Neutrophil (primary cell): ENCODE measurements around the gene GNLY.
"Not testable (repeated sequence)": the region's sequence is repeated elsewhere in the genome, so short reads cannot be mapped to it uniquely, and the experiment has no call there.

Source experiments
- H3K27ac ChIP-seq: fragments of 200-600 bp; sonication (generic); 2 replicates; pipeline ENCODE4 v1.5.1; 2016; ENCODE audit warnings: mild to moderate bottlenecking, moderate library complexity
- H3K27me3 ChIP-seq: fragments of 200-600 bp; sonication (generic); 2 replicates; pipeline ENCODE4 v1.6.0; 2016; ENCODE audit warnings: mild to moderate bottlenecking
- H3K36me3 ChIP-seq: fragments of 200-600 bp; sonication (generic); 2 replicates; pipeline ENCODE4 v1.5.1; 2017
- H3K4me1 ChIP-seq, 2 experiments: fragments of 200-600 bp in 1 of 2; sonication (generic) in 1 of 2; 1 replicate in 1 of 2; 2 replicates in 1 of 2; pipeline versions ENCODE4 v1.5.1 to v1.6.1; 2013 to 2016; ENCODE audit warnings: low read depth in 1 of 2, low read length in 1 of 2, mild to moderate bottlenecking in 1 of 2, moderate library complexity in 1 of 2; ENCODE audit not compliant: control insufficient read depth in 1 of 2, insufficient read depth in 1 of 2
- H3K4me3 ChIP-seq, 2 experiments: fragments of 200-600 bp in 1 of 2; sonication (generic) in 1 of 2; 1 replicate in 1 of 2; 2 replicates in 1 of 2; pipeline ENCODE4 v1.5.1; 2013 to 2016; ENCODE audit warnings: low read depth in 1 of 2, low read length in 1 of 2, mild to moderate bottlenecking in 1 of 2, moderate library complexity in 1 of 2
- H3K9me3 ChIP-seq: fragments of 200-600 bp; sonication (generic); 2 replicates; pipeline ENCODE4 v1.5.1; 2016
- TF ChIP-seq, protein P1 (sequence below): fragments of 200-600 bp; sonication (generic); IDR thresholded peaks from 2 replicates; pipeline ENCODE4 v1.5.1; 2016; ENCODE audit warnings: antibody characterized with exemption

Gene GNLY

DNA sequence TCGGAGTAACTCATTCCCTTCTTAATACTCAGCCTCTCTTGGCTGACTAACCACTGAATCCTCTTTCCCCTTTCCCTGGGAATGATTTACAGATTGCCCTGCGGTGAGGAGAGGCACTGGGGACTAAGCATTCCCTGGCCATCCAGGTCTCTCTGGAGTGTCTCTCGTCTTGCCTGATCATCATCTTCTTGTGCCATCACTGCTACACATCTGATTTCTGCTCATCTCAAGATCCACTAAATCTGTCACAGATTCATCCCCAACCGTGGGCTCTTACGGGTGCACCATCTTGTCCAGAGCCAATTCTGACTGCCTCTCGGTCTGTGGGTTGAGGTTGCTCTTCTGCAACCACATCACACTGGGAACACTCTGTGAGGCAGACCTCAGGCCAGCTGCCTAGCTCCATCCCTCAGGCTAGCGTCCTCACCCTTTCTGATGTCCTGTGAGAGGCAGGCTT is 38.2 kb upstream of the GNLY start:
- no peaks in the 10 kb centered on the region for H3K4me1 ChIP-seq
- no peaks in the 10 kb centered on the region for H3K9me3 ChIP-seq
- TF ChIP-seq, protein P1, sequence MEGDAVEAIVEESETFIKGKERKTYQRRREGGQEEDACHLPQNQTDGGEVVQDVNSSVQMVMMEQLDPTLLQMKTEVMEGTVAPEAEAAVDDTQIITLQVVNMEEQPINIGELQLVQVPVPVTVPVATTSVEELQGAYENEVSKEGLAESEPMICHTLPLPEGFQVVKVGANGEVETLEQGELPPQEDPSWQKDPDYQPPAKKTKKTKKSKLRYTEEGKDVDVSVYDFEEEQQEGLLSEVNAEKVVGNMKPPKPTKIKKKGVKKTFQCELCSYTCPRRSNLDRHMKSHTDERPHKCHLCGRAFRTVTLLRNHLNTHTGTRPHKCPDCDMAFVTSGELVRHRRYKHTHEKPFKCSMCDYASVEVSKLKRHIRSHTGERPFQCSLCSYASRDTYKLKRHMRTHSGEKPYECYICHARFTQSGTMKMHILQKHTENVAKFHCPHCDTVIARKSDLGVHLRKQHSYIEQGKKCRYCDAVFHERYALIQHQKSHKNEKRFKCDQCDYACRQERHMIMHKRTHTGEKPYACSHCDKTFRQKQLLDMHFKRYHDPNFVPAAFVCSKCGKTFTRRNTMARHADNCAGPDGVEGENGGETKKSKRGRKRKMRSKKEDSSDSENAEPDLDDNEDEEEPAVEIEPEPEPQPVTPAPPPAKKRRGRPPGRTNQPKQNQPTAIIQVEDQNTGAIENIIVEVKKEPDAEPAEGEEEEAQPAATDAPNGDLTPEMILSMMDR = no peak
- H3K27ac ChIP-seq = no peak overlapping the region
- H3K4me3 ChIP-seq = no peak overlapping the region
- no peaks in the 10 kb centered on the region for H3K27me3 ChIP-seq
- peaks cover 62% of the 10 kb centered on the region for H3K36me3 ChIP-seq

DNA sequence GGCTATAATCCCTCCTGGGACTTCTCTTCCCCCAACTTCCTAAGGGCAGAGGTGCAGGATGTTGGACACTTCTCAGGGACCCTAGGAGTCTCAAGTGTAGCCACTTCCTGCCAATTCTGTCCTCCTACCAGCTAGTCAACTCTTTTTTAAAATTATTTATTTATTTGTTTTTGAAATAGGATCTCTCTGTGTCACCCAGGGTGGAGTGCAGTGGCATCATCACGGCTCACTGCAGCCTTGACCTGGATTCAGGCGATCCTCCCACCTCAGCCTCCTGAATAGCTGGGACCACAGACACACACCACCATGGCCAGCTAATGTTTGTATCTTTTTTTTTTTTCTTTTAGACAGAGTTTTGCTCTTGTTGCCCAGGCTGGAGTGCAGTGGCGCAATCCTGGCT is 37.7 kb upstream of the GNLY start:
- H3K9me3 ChIP-seq = no peaks in the 10 kb centered on the region
- H3K36me3 ChIP-seq = peaks cover 58% of the 10 kb centered on the region
- H3K4me3 ChIP-seq = no peak overlapping the region
- TF ChIP-seq, protein P1 = no peak
- H3K27me3 ChIP-seq = no peaks in the 10 kb centered on the region
- H3K27ac ChIP-seq = no peak overlapping the region
- no peaks in the 10 kb centered on the region for H3K4me1 ChIP-seq

DNA sequence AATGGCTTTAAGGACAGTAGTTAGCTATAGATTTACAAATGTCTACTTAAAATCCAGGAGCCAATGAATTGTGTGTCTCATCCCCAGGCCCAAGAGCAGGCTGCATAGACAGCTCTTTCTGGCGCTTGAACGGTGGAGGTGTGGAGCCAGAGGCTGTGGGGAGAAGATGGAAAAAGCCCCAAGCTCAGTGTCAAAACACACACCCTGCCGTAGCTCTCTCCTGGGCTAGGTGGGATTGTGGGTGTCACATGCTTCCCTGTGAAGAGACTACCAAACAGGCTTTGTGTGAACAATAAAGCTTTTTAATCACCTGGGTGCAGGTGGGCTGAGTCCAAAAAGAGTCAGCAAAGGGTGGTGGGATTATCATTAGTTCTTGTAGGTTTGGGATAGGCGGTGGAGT is 36.8 kb upstream of the GNLY start:
- H3K9me3 ChIP-seq, H3K27ac ChIP-seq, H3K4me3 ChIP-seq, H3K27me3 ChIP-seq, H3K4me1 ChIP-seq: not testable (repeated sequence)
- peaks cover 49% of the 10 kb centered on the region for H3K36me3 ChIP-seq

DNA sequence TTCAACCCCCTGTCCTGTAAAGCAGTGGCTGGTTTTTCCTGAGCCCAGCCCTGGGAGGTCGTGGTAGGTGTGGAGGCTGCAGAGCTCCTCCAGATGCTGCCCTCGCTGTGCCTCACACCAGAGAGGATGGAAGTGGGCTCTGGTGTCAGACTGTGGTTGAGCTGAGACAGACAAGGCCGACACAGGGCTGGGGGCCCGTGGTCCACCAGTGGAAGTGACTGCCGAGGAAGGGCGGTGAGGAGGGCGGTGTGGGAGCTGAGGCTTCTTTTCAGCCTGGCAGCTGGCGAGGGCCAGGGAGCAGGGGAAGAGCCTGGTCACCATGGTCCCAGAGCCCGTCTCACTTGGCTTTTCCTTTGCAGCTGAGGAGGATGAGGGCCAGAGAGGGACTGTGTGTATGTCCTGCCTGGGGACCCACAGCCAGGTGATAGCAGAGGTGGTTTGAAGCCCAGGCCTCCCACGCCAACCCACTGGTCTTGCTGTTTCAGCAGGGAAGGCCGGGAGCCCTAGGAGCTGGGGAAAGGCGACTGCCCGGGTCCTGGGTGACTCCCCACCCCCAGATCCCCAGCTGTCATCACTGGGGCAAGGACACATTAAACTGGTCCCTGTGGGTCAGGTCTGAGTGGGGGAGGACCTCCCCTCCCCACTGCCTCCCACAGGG is 34.7 kb upstream of the GNLY start:
- Histone ChIP-seq H3K27ac (no peak overlapping the region), H3K36me3 (peaks cover 34% of the 10 kb centered on the region), H3K4me3 (no peak overlapping the region), H3K9me3 (no peaks in the 10 kb centered on the region), H3K4me1 (no peaks in the 10 kb centered on the region), H3K27me3 (no peaks in the 10 kb centered on the region)
- TF ChIP-seq, protein P1 = no peak

DNA sequence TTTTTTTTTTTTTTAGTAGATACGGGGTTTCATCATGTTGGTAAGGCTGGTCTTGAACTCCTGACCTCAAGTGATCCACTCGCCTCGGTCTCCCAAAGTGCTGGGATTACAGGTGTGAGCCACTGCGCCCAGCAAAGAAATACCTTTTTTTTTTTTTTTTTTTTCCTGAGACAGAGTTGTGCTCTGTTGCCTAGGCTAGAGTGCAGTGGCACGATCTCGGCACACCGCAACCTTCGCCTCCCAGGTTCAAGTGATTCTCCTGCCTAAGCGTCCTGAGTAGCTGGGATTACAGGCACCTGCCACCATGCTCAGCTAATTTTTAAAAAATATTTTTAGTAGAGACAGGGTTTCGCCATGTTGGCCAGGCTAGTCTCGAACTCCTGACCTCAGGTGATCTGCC is 33.9 kb upstream of the GNLY start:
- peaks cover 29% of the 10 kb centered on the region for H3K36me3 ChIP-seq
- H3K4me1 ChIP-seq, H3K27ac ChIP-seq, H3K9me3 ChIP-seq, H3K27me3 ChIP-seq, H3K4me3 ChIP-seq: not testable (repeated sequence)

DNA sequence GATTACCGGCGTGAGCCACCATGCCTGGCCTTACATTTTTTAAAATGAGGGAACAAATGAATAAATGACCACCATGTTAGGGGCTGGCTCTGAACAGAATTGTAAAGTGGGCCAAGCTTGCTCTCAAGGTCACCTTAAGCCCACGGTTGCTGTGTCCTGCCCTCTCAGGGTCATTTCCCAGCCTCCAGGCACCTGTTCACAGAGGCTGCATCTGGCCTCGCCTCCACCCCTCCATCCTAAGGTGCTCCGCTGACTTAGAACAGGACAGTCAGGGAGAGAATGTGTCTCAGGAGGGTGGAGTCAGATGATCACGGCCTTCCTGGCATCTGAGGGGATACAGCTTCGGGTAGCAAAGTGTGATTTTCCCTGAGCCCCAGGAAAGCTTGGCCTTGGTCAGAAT is 33.4 kb upstream of the GNLY start:
- peaks cover 29% of the 10 kb centered on the region for H3K36me3 ChIP-seq
- H3K4me3 ChIP-seq = no peak overlapping the region
- TF ChIP-seq, protein P1 = no peak
- H3K27ac ChIP-seq = no peak overlapping the region
- no peaks in the 10 kb centered on the region for H3K27me3 ChIP-seq
- H3K4me1 ChIP-seq = no peaks in the 10 kb centered on the region
- H3K9me3 ChIP-seq = no peaks in the 10 kb centered on the region
